Dendritic cell treated with granulocyte-macrophage colony-stimulating factor and Interleukin-4, amounts not matched to agents 40 ng/mL and 50 ng/mL, for 4 days (primary cell): ENCODE results near the gene TMEM63A.
"Not testable (repeated sequence)": the region's sequence is repeated elsewhere in the genome, so short reads cannot be mapped to it uniquely, and the experiment has no call there.

Experiments
- H3K27ac Mint-ChIP-seq: one replicate; pipeline ENCODE4 v1.8.0; 2022; ENCODE audit warnings: mild to moderate bottlenecking, mixed read lengths
- H3K27me3 Mint-ChIP-seq: one replicate; pipeline ENCODE4 v1.8.0; 2022; ENCODE audit warnings: mild to moderate bottlenecking, mixed read lengths
- H3K36me3 Mint-ChIP-seq: one replicate; pipeline ENCODE4 v1.8.0; 2022; ENCODE audit warnings: low read depth, mixed read lengths
- H3K4me1 Mint-ChIP-seq: one replicate; pipeline ENCODE4 v1.8.0; 2022; ENCODE audit warnings: low read depth, mixed read lengths
- H3K4me3 Mint-ChIP-seq: one replicate; pipeline ENCODE4 v1.8.0; 2022; ENCODE audit warnings: mild to moderate bottlenecking, moderate library complexity, mixed read lengths
- H3K9me3 Mint-ChIP-seq: one replicate; pipeline ENCODE4 v1.8.0; 2022; ENCODE audit warnings: mixed read lengths
- intact Hi-C: fragments of 100-400 bp; cut with micrococcal nuclease; formaldehyde crosslinking; loops from one replicate; pipeline ENCODE4 v1.15.0; 2022

Gene TMEM63A

GRCh38 chr1:225846331-225847310 is 35.6 kb downstream of the TMEM63A start:
- no peak overlapping the region for H3K27ac Mint-ChIP-seq
- peaks cover 95% of the 10 kb centered on the region for H3K36me3 Mint-ChIP-seq
- H3K4me1 Mint-ChIP-seq: peaks cover 31% of the 10 kb centered on the region
- H3K9me3 Mint-ChIP-seq: no peaks in the 10 kb centered on the region
- H3K27me3 Mint-ChIP-seq: no peaks in the 10 kb centered on the region
- no peak overlapping the region for H3K4me3 Mint-ChIP-seq
- intact Hi-C loops: loop anchor here (5.0 kb wide), 1 partner anchor 69 kb away; the partner anchor contains the start of gene SRP9

DNA sequence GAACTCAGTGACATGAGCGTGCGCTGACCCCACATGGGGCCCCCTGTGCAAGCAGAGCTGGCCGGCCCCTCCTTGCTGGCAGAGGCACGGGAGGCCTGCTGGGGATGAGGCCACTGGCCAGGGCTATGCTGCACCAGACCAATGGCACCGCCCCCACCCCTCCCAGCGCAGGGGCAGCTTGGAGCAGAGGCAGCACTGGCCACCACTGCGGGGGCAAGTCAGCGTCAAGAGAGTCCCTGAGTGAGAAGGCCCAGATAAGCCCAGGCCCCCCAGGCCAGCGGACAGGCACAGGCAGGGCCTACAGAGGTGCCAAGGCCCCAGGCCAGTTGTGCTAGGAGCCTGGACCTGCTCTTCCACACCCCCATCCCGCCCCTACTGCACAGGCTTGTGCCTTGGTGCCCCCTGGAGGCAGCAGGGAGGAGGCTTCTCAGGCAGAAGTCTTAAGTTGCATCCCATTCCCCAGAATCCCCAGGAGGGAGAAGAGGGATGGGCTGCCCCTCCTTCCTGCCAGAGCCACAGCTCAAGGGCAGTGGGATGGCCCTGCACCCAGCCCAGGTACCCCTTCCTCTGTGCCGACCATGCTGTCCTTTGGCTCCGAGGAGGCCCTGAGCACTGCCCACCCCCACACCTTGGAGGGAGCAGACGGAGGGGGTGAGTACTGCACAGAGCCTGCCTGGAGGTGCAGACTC is 36.5 kb downstream of the TMEM63A start:
- H3K27me3 Mint-ChIP-seq: no peaks in the 10 kb centered on the region
- H3K4me3 Mint-ChIP-seq: no peak overlapping the region
- peaks cover 31% of the 10 kb centered on the region for H3K4me1 Mint-ChIP-seq
- no peaks in the 10 kb centered on the region for H3K9me3 Mint-ChIP-seq
- no peak overlapping the region for H3K27ac Mint-ChIP-seq
- H3K36me3 Mint-ChIP-seq: peaks cover 91% of the 10 kb centered on the region
- intact Hi-C loops: loop anchor here (5.0 kb wide), 1 partner anchor 68 kb away; the partner anchor contains the start of gene SRP9

- intact Hi-C loops: loop anchor here (5.0 kb wide), 1 partner anchor 68 kb away; the partner anchor contains the start of gene SRP9
- Mint-ChIP-seq H3K27ac (no peak overlapping the region), H3K9me3 (no peaks in the 10 kb centered on the region), H3K4me3 (no peak overlapping the region), H3K27me3 (no peaks in the 10 kb centered on the region), H3K36me3 (peaks cover 96% of the 10 kb centered on the region), H3K4me1 (peaks cover 31% of the 10 kb centered on the region)
Observed at GRCh38 chr1:225845097-225845496, 37.1 kb downstream of the TMEM63A start.

DNA sequence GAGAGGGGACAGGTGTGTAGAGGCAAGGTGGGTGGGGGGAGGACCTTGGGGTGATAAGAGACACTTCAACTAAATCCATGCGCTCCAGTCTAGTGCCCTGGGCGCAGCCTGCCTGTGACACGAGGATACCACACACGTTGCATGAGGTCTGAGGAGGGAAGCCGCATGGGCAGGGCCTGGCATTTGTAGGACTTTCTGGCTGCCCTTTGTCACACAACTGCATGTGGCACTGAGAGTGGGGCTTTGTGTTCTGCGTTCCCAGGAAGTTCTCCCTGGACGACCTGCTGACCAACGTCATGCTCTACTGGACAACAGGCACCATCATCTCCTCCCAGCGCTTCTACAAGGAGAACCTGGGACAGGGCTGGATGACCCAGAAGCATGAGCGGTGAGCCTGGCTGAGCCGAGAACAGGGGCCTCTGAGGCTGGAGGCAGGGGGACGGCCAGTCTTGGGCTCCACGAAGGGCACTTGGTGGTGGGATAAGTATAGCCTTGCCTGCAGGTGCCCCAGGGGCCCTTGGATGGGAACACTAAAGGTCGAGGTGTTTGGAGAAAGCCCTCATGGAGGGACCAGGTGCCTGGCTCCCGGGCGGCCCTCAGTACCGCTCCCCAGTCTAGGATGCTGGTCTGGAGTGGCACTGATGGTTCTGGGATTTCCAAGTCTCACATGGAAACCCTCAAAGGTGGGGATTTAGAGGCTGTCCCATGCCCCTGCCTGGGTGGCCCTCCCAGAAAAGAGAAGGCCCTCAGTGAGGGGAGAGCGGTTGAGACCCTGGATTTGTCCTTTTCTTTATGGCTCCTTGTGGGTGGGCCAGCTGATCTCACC is 37.7 kb downstream of the TMEM63A start:
- H3K4me1 Mint-ChIP-seq: peaks cover 26% of the 10 kb centered on the region
- no peaks in the 10 kb centered on the region for H3K9me3 Mint-ChIP-seq
- peak overlapping the region; percentile 23 for H3K27ac Mint-ChIP-seq
- H3K36me3 Mint-ChIP-seq: peaks cover 96% of the 10 kb centered on the region
- H3K4me3 Mint-ChIP-seq: no peak overlapping the region
- no peaks in the 10 kb centered on the region for H3K27me3 Mint-ChIP-seq
- intact Hi-C loops: loop anchor here (5.0 kb wide), 1 partner anchor 67 kb away; the partner anchor contains the start of gene SRP9

- H3K9me3 Mint-ChIP-seq: no peaks in the 10 kb centered on the region
- peaks cover 16% of the 10 kb centered on the region for H3K4me1 Mint-ChIP-seq
- H3K4me3 Mint-ChIP-seq: no peak overlapping the region
- intact Hi-C loops: no loop called here
- no peaks in the 10 kb centered on the region for H3K27me3 Mint-ChIP-seq
- peaks cover 96% of the 10 kb centered on the region for H3K36me3 Mint-ChIP-seq
- peak overlapping the region; percentile 23 for H3K27ac Mint-ChIP-seq
Observed at GRCh38 chr1:225843426-225843795, 38.8 kb downstream of the TMEM63A start.

GRCh38 chr1:225842788-225843425 is 39.3 kb downstream of the TMEM63A start:
- peaks cover 11% of the 10 kb centered on the region for H3K4me1 Mint-ChIP-seq
- no peak overlapping the region for H3K4me3 Mint-ChIP-seq
- no peak overlapping the region for H3K27ac Mint-ChIP-seq
- intact Hi-C loops: no loop called here
- H3K36me3 Mint-ChIP-seq: peaks cover 96% of the 10 kb centered on the region
- no peaks in the 10 kb centered on the region for H3K27me3 Mint-ChIP-seq
- H3K9me3 Mint-ChIP-seq: no peaks in the 10 kb centered on the region

DNA sequence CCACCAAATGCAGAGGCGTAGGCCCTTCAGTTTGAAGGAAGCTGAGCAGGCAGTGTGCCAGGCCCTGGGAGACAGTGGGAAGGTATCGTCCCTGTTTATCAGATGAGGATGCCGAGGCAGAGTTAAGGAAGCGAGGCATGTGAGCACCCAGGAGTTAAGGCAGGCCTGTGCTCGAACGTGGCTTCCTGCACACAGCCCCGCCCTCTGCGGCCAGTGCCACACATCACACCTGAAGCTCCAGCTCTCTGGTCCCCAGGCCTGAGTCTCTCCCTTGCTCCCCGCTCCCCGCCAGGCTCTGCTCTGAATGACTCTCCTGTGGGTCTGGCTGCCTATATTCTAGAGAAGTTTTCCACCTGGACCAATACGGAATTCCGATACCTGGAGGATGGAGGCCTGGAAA is 40.1 kb downstream of the TMEM63A start:
- H3K4me3 Mint-ChIP-seq: no peak overlapping the region
- no peaks in the 10 kb centered on the region for H3K9me3 Mint-ChIP-seq
- H3K27me3 Mint-ChIP-seq: no peaks in the 10 kb centered on the region
- intact Hi-C loops: no loop called here
- H3K36me3 Mint-ChIP-seq: peaks cover 95% of the 10 kb centered on the region
- H3K27ac Mint-ChIP-seq: no peak overlapping the region
- peaks cover 5% of the 10 kb centered on the region for H3K4me1 Mint-ChIP-seq

DNA sequence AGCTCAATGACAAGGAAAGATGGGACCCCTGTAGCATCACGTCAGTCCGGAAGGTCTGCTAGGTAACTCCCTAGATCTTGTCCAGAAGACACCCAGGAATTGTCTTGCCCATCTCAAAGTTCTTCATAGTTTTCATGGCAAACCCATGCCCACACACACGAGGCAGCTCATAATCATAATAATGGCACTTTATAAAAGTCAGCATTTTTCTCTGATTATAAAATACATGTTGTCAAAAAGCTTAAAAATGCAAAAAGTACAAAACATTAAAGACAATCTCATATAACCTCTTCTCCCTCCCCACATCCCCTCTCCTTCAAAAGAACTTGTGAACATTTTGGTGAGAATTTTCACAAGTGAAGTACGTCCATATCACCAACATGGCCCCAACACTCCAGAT is 41.5 kb downstream of the TMEM63A start:
- Mint-ChIP-seq H3K27me3 (no peaks in the 10 kb centered on the region), H3K27ac (no peak overlapping the region), H3K36me3 (peaks cover 93% of the 10 kb centered on the region), H3K4me3 (no peak overlapping the region), H3K9me3 (no peaks in the 10 kb centered on the region), H3K4me1 (peaks cover 6% of the 10 kb centered on the region)
- intact Hi-C loops: no loop called here

DNA sequence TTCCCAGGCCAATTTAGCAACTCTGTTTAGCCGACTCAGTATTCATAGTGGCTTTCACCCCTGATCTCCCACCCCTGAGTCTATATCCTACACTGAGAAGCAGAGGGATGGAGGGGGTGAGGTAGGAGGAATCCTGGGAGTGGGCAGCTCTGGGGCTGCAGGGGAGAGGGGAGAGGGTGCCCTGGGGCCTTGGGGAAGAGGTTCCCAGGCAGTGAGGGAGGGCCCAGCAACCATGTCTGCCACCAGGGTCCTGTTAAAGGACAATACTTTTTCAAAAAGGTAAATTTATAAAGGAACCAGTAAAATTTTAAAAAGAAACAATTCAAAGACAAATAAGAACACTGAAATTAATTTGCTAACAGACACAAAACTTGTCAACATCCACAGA is 42.0 kb downstream of the TMEM63A start:
- intact Hi-C loops: no loop called here
- Mint-ChIP-seq H3K4me3 (no peak overlapping the region), H3K4me1 (peaks cover 6% of the 10 kb centered on the region), H3K27me3 (no peaks in the 10 kb centered on the region), H3K27ac (no peak overlapping the region), H3K36me3 (peaks cover 93% of the 10 kb centered on the region), H3K9me3 (no peaks in the 10 kb centered on the region)

GRCh38 chr1:225838793-225839192 is 43.4 kb downstream of the TMEM63A start:
- intact Hi-C loops: no loop called here
- no peak overlapping the region for H3K4me3 Mint-ChIP-seq
- H3K27ac Mint-ChIP-seq: no peak overlapping the region
- H3K27me3 Mint-ChIP-seq: no peaks in the 10 kb centered on the region
- no peaks in the 10 kb centered on the region for H3K9me3 Mint-ChIP-seq
- peaks cover 93% of the 10 kb centered on the region for H3K36me3 Mint-ChIP-seq
- H3K4me1 Mint-ChIP-seq: peaks cover 6% of the 10 kb centered on the region

- intact Hi-C loops, H3K4me3 Mint-ChIP-seq, H3K4me1 Mint-ChIP-seq, H3K9me3 Mint-ChIP-seq, H3K27ac Mint-ChIP-seq, H3K27me3 Mint-ChIP-seq: not testable (repeated sequence)
- peaks cover 97% of the 10 kb centered on the region for H3K36me3 Mint-ChIP-seq
Observed at GRCh38 chr1:225836296-225836695, 45.9 kb downstream of the TMEM63A start.

DNA sequence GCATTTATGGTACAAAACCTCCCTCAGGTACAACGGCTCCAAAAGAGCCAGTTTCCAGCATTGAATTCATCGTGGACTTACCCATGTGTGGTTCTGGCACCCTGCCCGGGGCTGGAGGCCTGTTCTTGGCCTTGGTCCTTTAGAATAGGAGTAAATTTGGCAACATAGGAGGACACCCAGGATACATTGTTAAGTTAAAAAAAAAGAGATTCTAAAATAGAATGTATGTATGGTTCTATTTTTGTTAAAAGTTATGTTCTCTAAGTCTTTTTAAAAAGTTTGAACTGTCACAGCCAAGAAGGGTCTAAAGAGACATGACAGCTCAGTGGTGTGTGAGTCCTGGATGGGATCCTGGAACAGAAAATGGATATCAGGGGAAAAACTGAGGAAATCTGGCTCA is 46.3 kb downstream of the TMEM63A start:
- H3K4me3 Mint-ChIP-seq: no peak overlapping the region
- peak overlapping the region; percentile 34 for H3K27ac Mint-ChIP-seq
- H3K4me1 Mint-ChIP-seq: peaks cover 6% of the 10 kb centered on the region
- no peaks in the 10 kb centered on the region for H3K27me3 Mint-ChIP-seq
- peaks cover 97% of the 10 kb centered on the region for H3K36me3 Mint-ChIP-seq
- no peaks in the 10 kb centered on the region for H3K9me3 Mint-ChIP-seq
- intact Hi-C loops: no loop called here
